Common myeloid progenitor, CD34-positive (primary cell): ENCODE measurements around the gene JUND.

Experiments used
- CTCF ChIA-PET: fragments of 350-600 bp; sonication (Branson Sonifier 250); formaldehyde crosslinking; loops from one replicate; lab custom pipeline; 2021; ENCODE audit warnings: antibody characterized with exemption; lab: Charles Lee
- POLR2A ChIA-PET: fragments of 350-600 bp; sonication (Branson Sonifier 250); formaldehyde crosslinking; loops from one replicate; lab custom pipeline; 2021; ENCODE audit warnings: antibody characterized with exemption; lab: Charles Lee
- DNase-seq, 3 donors: peaks; one replicate each; pipeline versions ENCODE4 v3.0.0 to v3.0.0-alpha.2; 2013
- H3K27ac ChIP-seq, 2 experiments: 1 replicate in 1 of 2; 2 replicates in 1 of 2; pipeline ENCODE4 v1.7.0; 2013; ENCODE audit warnings: inconsistent platforms in 2 of 2, low read length in 2 of 2, mild to moderate bottlenecking in 2 of 2, low read depth in 1 of 2, moderate library complexity in 1 of 2; ENCODE audit not compliant: severe bottlenecking in 2 of 2, insufficient read depth in 1 of 2, poor library complexity in 1 of 2
- H3K27me3 ChIP-seq, 5 experiments: replicated peaks in 2 of 5; 1 replicate in 3 of 5; 2 replicates in 2 of 5; pipeline versions ENCODE4 v1.6.1 to v1.7.0; 2013; ENCODE audit warnings: low read length in 4 of 5, mild to moderate bottlenecking in 2 of 5, moderate library complexity in 2 of 5, inconsistent platforms in 1 of 5; ENCODE audit not compliant: insufficient read depth in 5 of 5, control insufficient read depth in 4 of 5
- H3K36me3 ChIP-seq, 4 experiments: 1 replicate in 2 of 4; 2 replicates in 2 of 4; pipeline versions ENCODE4 v1.6.1 to v1.7.0; 2013; ENCODE audit warnings: low read length in 3 of 4, control low read depth in 1 of 4, mild to moderate bottlenecking in 1 of 4; ENCODE audit not compliant: control insufficient read depth in 4 of 4, insufficient read depth in 4 of 4
- H3K4me1 ChIP-seq, 4 experiments: 1 replicate in 3 of 4; 2 replicates in 1 of 4; pipeline versions ENCODE4 v1.6.1 to v1.7.1; 2013; ENCODE audit warnings: low read length in 3 of 4, mild to moderate bottlenecking in 3 of 4, control low read depth in 1 of 4, inconsistent platforms in 1 of 4, moderate library complexity in 1 of 4; ENCODE audit not compliant: control insufficient read depth in 4 of 4, insufficient read depth in 4 of 4; ENCODE audit errors: control extremely low read depth in 1 of 4
- H3K4me3 ChIP-seq, 7 experiments: 1 replicate in 4 of 7; 2 replicates in 3 of 7; pipeline versions ENCODE4 v1.5.1 to v1.7.0; 2013; ENCODE audit warnings: mild to moderate bottlenecking in 7 of 7, low read length in 6 of 7, moderate library complexity in 6 of 7, inconsistent platforms in 2 of 7, low read depth in 2 of 7, control low read depth in 1 of 7; ENCODE audit not compliant: insufficient read depth in 4 of 7, control insufficient read depth in 1 of 7; ENCODE audit errors: extremely low read depth in 1 of 7
- H3K9me3 ChIP-seq, 5 experiments: 1 replicate in 4 of 5; 2 replicates in 1 of 5; pipeline versions ENCODE4 v1.6.1 to v1.7.1; 2013; ENCODE audit warnings: low read length in 4 of 5, mild to moderate bottlenecking in 2 of 5, inconsistent platforms in 1 of 5, low read depth in 1 of 5, moderate library complexity in 1 of 5; ENCODE audit not compliant: control insufficient read depth in 4 of 5, insufficient read depth in 2 of 5; ENCODE audit errors: control extremely low read depth in 1 of 5
- WGBS: methylation state at CpG from one replicate; pipeline ENCODE4 v1.1.5; 2013; ENCODE audit not compliant: insufficient coverage; 5-methylcytosine and 5-hydroxymethylcytosine counted together

JUND gene

GRCh38 chr19:18280247-18281081 lies 958 bp downstream of the JUND start:
- H3K4me3 ChIP-seq, result peak overlapping the region; percentile 86 to 100 (median 99)
- H3K36me3 ChIP-seq, result peaks cover 3 to 24% (median 15%) of the 10 kb centered on the region in 4 experiments
- H3K27ac ChIP-seq, result peak overlapping the region; percentile 98 to 99
- POLR2A ChIA-PET, result interaction anchor here (0.6 to 6.8 kb wide), 14 partner anchors 11 to 266 kb away, joined by 3 to 217 read pairs (median 6); partner anchors contain the start of gene LSM4
- WGBS, result under 1% methylated on average over 66 of the region's 111 CpGs
- peaks cover 3 to 40% (median 27%) of the 10 kb centered on the region in 4 experiments for H3K4me1 ChIP-seq
- CTCF ChIA-PET, result interaction anchor here (0.6 to 16.0 kb wide), 12 partner anchors 11 to 138 kb away, joined by 3 to 354 read pairs (median 4); partner anchors contain the start of genes LSM4 and SSBP4
- peak in 2 of 3 donors; percentile 81 to 84 for DNase-seq
- H3K9me3 ChIP-seq, result no peaks in the 10 kb centered on the region
- H3K27me3 ChIP-seq, result no peaks in the 10 kb centered on the region

DNA sequence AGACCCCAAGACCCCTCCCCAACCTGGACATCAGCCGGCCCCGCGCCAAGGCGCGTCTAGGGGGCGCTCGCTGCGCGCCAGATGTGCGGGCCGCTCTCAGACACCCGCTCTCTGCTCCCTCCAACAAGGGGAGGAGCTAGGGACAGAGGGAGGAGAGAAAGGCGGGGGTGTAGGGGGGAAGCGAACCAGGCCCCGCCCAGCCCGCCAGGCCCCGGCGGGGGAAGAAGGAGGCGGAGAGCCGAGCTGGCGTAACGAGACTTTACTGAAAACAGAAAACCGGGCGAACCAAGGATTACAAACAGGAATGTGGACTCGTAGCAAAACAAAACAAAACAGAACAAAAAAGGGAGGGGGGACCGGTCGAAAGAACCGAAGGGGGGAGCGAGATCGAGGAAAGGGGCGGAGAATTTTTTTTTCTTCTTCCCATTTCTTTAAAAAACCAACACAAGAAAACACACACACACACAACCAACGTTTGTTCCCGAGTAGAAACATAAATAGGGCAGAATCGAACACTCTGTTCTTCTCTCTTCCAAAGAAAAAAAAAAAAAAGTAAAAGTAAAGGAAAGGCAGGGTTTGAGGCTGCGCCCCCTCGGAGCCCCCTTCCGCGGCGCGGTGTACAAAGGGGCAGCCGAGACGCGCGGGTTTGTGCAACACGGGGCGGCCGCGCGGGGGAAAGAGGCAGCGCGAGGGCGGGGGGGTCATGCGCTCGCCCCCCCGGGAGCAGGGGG lies 1.7 kb downstream of the JUND start:
- 0% methylated on average over 20 of the region's 55 CpGs for WGBS
- CTCF ChIA-PET, result interaction anchor here (0.6 to 16.0 kb wide), 17 partner anchors 11 to 139 kb away, joined by 3 to 354 read pairs (median 4); partner anchors contain the start of genes LSM4 and SSBP4
- Histone ChIP-seq H3K36me3 (peaks cover 3 to 31% (median 17%) of the 10 kb centered on the region in 4 experiments), H3K27me3 (no peaks in the 10 kb centered on the region), H3K4me3 (peak overlapping the region; percentile 86 to 100 (median 99)), H3K9me3 (no peaks in the 10 kb centered on the region), H3K4me1 (peaks cover 3 to 40% (median 25%) of the 10 kb centered on the region in 4 experiments), H3K27ac (peak overlapping the region; percentile 98 to 99)
- peak; percentile 89 to 95 (median 93) for DNase-seq
- POLR2A ChIA-PET, result interaction anchor here (0.6 to 6.8 kb wide), 12 partner anchors 12 to 132 kb away, joined by 3 to 217 read pairs (median 4); partner anchors contain the start of gene LSM4

DNA sequence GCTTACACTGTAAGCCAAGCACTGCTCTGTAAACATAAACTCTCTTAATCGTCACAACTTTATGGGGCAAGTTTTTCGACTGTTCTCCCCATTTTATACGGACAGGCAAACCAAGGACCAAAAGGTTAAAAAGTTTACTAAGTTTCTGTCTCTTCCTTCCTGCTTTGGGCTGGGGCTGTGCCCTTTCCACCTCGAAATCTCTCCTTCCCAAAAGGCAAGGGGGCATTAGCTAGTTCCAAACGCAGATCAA lies 2.2 kb downstream of the JUND start:
- DNase-seq, result peak in 1 of 3 donors; percentile 74
- Histone ChIP-seq H3K27ac (peak overlapping the region; percentile 98 to 99), H3K9me3 (no peaks in the 10 kb centered on the region), H3K36me3 (peaks cover 3 to 35% (median 20%) of the 10 kb centered on the region in 4 experiments), H3K4me3 (peak overlapping the region; percentile 44 to 100 (median 99)), H3K4me1 (peaks cover 3 to 37% (median 23%) of the 10 kb centered on the region in 4 experiments), H3K27me3 (no peaks in the 10 kb centered on the region)
- 14% methylated on average over 3 of the region's 5 CpGs for WGBS
- ChIA-PET CTCF (interaction anchor here (0.6 to 16.0 kb wide), 16 partner anchors 12 to 114 kb away, joined by 3 to 354 read pairs (median 4); partner anchors contain the start of gene LSM4), POLR2A (interaction anchor here (0.7 to 6.8 kb wide), 9 partner anchors 13 to 135 kb away, joined by 3 to 217 read pairs (median 10); partner anchors contain the start of gene LSM4)

DNA sequence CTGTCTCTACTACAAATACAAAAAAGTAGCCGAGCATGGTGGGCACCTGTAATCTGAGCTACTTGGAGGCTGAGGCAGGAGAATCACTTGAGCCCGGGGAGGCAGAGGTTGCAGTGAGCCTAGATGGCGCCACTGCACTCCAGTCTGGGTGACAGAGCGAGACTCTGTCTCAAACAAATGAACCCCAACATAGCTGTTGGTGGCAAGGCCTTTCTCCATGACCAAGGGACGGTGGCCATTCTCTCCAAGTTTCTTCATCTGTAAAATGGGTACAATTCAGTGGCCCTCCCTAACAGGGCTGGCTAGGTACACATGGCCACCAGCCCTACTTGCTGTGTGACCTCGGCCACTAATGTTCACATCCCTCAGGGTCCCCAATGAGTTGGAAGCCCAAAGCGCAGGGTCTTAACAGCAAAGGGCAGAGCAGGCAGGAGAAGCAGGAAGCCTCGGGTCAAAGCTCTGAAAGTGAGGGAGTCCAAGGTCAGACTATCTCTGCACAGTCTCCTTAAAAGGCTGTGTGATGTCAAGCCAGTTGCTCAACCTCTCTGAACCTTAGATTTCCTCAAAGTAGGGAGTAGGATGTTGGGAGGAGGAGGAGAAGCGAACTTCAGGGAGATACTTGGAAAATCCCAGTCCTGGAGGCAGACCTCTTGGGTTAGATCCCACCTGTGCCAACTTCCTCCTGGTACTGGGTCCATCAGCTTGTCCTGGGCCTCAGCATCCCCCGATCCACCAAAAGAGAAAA lies 2.7 kb downstream of the JUND start:
- CTCF ChIA-PET, result interaction anchor here (0.6 to 16.0 kb wide), 22 partner anchors 10 to 114 kb away, joined by 3 to 354 read pairs (median 4); partner anchors contain the start of gene LSM4
- Histone ChIP-seq H3K36me3 (peaks cover 3 to 35% (median 20%) of the 10 kb centered on the region in 4 experiments), H3K9me3 (no peaks in the 10 kb centered on the region), H3K4me3 (peak overlapping the region; percentile 44 to 100 (median 99)), H3K4me1 (peaks cover 3 to 37% (median 23%) of the 10 kb centered on the region in 4 experiments), H3K27me3 (no peaks in the 10 kb centered on the region), H3K27ac (peak overlapping the region; percentile 98 to 99)
- 86% methylated on average over 9 of the region's 10 CpGs for WGBS
- POLR2A ChIA-PET, result interaction anchor here (0.8 to 6.8 kb wide), 12 partner anchors 13 to 136 kb away, joined by 3 to 217 read pairs (median 8); partner anchors contain the start of gene LSM4
- DNase-seq, result peak; percentile 80 to 89 (median 82)

DNA sequence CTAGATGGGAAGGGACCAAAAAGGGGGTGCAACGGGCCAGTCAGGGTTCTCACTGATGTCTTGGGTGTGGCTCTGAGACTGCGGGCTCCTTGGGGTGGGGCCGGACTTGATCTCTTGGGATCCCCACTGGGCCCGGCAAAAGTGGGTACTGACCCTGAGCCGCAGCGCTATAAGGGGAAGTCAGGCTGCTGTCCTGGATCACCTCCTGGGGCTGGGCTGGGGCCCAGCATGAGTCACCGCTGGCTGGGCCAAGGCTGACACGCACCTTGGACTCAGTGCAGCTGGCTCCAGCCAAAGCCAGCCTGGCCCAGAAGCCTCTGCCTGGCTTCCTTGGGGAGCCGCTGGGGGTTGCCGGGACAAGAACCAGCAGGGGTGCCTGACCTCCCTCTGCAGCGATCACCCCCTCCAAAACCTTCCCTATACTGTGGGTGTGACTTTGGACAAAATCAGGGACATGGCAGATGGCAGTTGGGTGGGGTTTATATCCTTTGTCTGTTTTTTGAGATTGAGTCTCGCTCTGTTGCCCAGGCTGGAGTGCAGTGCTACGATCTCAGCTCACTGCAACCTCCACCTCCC lies 6.6 kb downstream of the JUND start:
- peak in 2 of 3 donors; percentile 70 to 83 for DNase-seq
- peak overlapping the region in 1 of 7 experiments; percentile 28 for H3K4me3 ChIP-seq
- H3K36me3 ChIP-seq, result peaks cover 3 to 28% (median 20%) of the 10 kb centered on the region in 4 experiments
- peaks cover 3 to 22% (median 10%) of the 10 kb centered on the region in 4 experiments for H3K4me1 ChIP-seq
- H3K27me3 ChIP-seq, result no peaks in the 10 kb centered on the region
- no peak overlapping the region for H3K27ac ChIP-seq
- no peaks in the 10 kb centered on the region for H3K9me3 ChIP-seq
- ChIA-PET CTCF (interaction anchor here (0.8 to 16.0 kb wide), 5 partner anchors 15 to 140 kb away, joined by 3 to 354 read pairs (median 19); partner anchors contain the start of gene LSM4), POLR2A (interaction anchor here (0.7 kb wide), 1 partner anchor 20 kb away, joined by 3 read pairs; a partner anchor contains a TSS)
- WGBS, result 87% methylated on average over 12 of the region's 13 CpGs
